ENCODE measurements around the gene MAMLD1. TPM values are rescaled to one million over a fixed set of nuclear protein-coding genes. Genes with fewer than 3 reads are reported as not detected.
A peak's percentile ranks its signal among the peaks of the same experiment; 100 is the strongest.

The MAMLD1 gene
- total RNA-seq, 1 donor, result 3.3 TPM

DNA sequence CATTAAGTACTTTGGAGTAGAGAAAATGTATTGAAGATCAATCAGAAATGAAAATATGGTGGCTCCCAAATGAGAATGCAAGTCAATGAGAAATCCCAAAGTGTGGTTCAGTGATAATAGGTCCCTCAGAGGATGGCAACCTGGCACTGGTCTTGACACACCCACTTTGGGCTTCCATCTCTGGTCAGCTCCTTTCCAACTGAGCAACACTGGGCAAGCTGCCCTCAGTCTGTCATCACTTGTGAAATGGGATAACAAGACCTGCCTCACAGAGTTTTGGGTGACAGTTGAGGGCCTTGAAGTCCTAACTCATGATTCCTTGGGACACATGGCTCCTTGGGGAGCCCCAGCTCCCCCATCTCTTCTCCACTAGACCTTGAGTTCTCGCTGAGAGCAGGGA is 29.0 kb upstream of the MAMLD1 start:
- Histone ChIP-seq H3K4me1 (ENCODE audit: insufficient read depth, low read length) (no peaks in the 10 kb centered on the region), H3K4me2 (ENCODE audit: insufficient read depth, low read length) (no peak overlapping the region), H3K36me3 (ENCODE audit: insufficient read depth, low read length) (no peaks in the 10 kb centered on the region), H3K79me2 (ENCODE audit: insufficient read depth, low read length) (no peaks in the 10 kb centered on the region), H3K9me3 (ENCODE audit: low read depth, low read length) (no peaks in the 10 kb centered on the region), H3K27me3 (ENCODE audit: insufficient read depth, low read length) (no peaks in the 10 kb centered on the region), H3K27ac (ENCODE audit: low read depth, low read length) (no peak overlapping the region), H2AFZ (ENCODE audit: low read length) (no peak overlapping the region), H3K4me3 (ENCODE audit: insufficient read depth, low read length) (no peak overlapping the region), H4K20me1 (ENCODE audit: insufficient read depth, low read length) (no peaks in the 10 kb centered on the region)
- no peak for TF ChIP-seq CTCF (IDR thresholded peaks at IDR 0.05; ENCODE audit: extremely low read depth, low read depth, low read length)
- no peak for DNase-seq (ENCODE audit: insufficient read length, low spot score, missing footprints)

- no peaks in the 10 kb centered on the region for H3K79me2 ChIP-seq (ENCODE audit: insufficient read depth, low read length)
- no peak for TF ChIP-seq CTCF (IDR thresholded peaks at IDR 0.05; ENCODE audit: extremely low read depth, low read depth, low read length)
- no peaks in the 10 kb centered on the region for H4K20me1 ChIP-seq (ENCODE audit: insufficient read depth, low read length)
- no peaks in the 10 kb centered on the region for H3K36me3 ChIP-seq (ENCODE audit: insufficient read depth, low read length)
- no peak overlapping the region for H3K4me3 ChIP-seq (ENCODE audit: insufficient read depth, low read length)
- H3K4me2 ChIP-seq (ENCODE audit: insufficient read depth, low read length), result no peak overlapping the region
- no peak overlapping the region for H3K27ac ChIP-seq (ENCODE audit: low read depth, low read length)
- H3K9me3 ChIP-seq (ENCODE audit: low read depth, low read length), result no peaks in the 10 kb centered on the region
- no peaks in the 10 kb centered on the region for H3K27me3 ChIP-seq (ENCODE audit: insufficient read depth, low read length)
- no peak overlapping the region for H2AFZ ChIP-seq (ENCODE audit: low read length)
- DNase-seq (ENCODE audit: insufficient read length, low spot score, missing footprints), result no peak
- H3K4me1 ChIP-seq (ENCODE audit: insufficient read depth, low read length), result no peaks in the 10 kb centered on the region
Observed at GRCh38 chrX:150334981-150335380, 28.1 kb upstream of the MAMLD1 start.

DNA sequence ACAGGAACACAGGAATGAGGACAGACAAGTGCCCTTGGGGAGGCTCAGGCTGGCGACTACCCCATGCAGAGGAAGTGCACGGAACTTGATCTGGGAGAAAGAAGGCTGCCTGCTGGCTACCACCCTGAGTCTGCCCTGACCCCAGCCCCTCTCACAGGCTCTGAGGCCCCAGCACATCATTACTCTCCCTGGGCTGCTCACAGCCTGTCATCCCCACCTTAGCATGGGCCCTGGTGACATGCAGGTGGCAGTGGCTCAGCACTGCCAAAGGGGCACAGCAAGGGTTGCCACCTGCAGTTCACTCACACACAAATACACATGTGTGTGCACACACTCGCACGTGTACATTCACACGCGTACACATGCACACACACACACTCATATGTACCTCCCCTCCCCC is 26.1 kb upstream of the MAMLD1 start:
- TF ChIP-seq CTCF (IDR thresholded peaks at IDR 0.05; ENCODE audit: extremely low read depth, low read depth, low read length), result no peak
- Histone ChIP-seq H3K4me3 (ENCODE audit: insufficient read depth, low read length) (peak overlapping the region; percentile 42), H3K9me3 (ENCODE audit: low read depth, low read length) (no peaks in the 10 kb centered on the region), H3K79me2 (ENCODE audit: insufficient read depth, low read length) (no peaks in the 10 kb centered on the region), H4K20me1 (ENCODE audit: insufficient read depth, low read length) (no peaks in the 10 kb centered on the region), H2AFZ (ENCODE audit: low read length) (no peak overlapping the region), H3K4me2 (ENCODE audit: insufficient read depth, low read length) (peak overlapping the region; percentile 72), H3K36me3 (ENCODE audit: insufficient read depth, low read length) (no peaks in the 10 kb centered on the region), H3K27ac (ENCODE audit: low read depth, low read length) (no peak overlapping the region), H3K4me1 (ENCODE audit: insufficient read depth, low read length) (no peaks in the 10 kb centered on the region), H3K27me3 (ENCODE audit: insufficient read depth, low read length) (no peaks in the 10 kb centered on the region)
- DNase-seq (ENCODE audit: insufficient read length, low spot score, missing footprints), result no peak

- H3K4me3 ChIP-seq (ENCODE audit: insufficient read depth, low read length), result peak overlapping the region; percentile 42
- no peak for TF ChIP-seq CTCF (IDR thresholded peaks at IDR 0.05; ENCODE audit: extremely low read depth, low read depth, low read length)
- no peak overlapping the region for H3K27ac ChIP-seq (ENCODE audit: low read depth, low read length)
- H3K9me3 ChIP-seq (ENCODE audit: low read depth, low read length), result no peaks in the 10 kb centered on the region
- no peaks in the 10 kb centered on the region for H4K20me1 ChIP-seq (ENCODE audit: insufficient read depth, low read length)
- no peaks in the 10 kb centered on the region for H3K36me3 ChIP-seq (ENCODE audit: insufficient read depth, low read length)
- no peak for DNase-seq (ENCODE audit: insufficient read length, low spot score, missing footprints)
- no peaks in the 10 kb centered on the region for H3K27me3 ChIP-seq (ENCODE audit: insufficient read depth, low read length)
- no peaks in the 10 kb centered on the region for H3K4me1 ChIP-seq (ENCODE audit: insufficient read depth, low read length)
- H2AFZ ChIP-seq (ENCODE audit: low read length), result peak overlapping the region; percentile 56
- no peaks in the 10 kb centered on the region for H3K79me2 ChIP-seq (ENCODE audit: insufficient read depth, low read length)
- peak overlapping the region; percentile 72 for H3K4me2 ChIP-seq (ENCODE audit: insufficient read depth, low read length)
Observed at GRCh38 chrX:150337536-150337935, 25.6 kb upstream of the MAMLD1 start.

Measured in osteoblast (primary cell).